ENCODE results near the gene CARTPT. TPM values are rescaled to one million over a fixed set of nuclear protein-coding genes. Genes with fewer than 3 reads are reported as not detected.
A peak's percentile ranks its signal among the peaks of the same experiment; 100 is the strongest.

CARTPT gene
- total RNA-seq, 2 donors from 2014 or later: not detected

DNA sequence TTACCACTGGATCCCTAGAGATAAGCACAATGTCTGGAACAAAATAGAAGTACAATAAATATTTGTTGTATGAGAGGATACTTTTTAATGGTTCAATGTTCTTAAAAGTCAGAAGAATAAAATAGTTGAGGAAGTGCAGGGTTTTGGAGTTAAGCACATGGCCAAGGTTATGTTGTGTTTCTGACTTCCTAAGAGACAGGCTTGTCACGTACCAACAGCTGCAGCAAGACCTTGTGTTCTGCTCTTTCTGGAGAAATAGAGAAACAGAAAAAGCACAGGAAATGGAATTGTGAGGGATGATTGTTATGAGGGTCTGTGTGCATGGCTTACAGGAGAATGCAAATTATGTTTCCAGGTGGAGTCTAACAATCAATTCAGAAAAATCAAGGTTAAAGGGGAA lies 12.9 kb downstream of the CARTPT start:
- ATAC-seq: no peak
- intact Hi-C loops (cut with DNase I): no loop called here
- DNase-seq: no peak

DNA sequence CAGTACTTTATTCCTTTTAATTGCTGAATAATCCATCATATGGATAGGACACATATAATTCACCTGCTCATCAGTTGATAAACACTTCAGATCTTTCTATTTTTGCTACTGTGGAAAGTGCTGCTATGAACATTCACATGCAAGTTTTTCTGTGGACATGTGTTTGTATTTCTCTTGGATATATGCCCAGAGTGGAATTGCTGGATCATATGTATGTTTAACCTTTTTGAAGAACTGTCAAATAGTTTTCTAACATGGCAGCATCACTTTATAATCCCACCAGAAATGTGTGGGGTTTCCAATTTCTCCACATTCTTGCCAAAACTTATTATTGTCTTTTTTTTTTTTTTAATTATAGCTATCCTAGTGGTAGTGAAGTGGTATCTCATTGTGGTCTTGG lies 15.1 kb downstream of the CARTPT start:
- no peak for ATAC-seq
- intact Hi-C loops (cut with DNase I): no loop called here

DNA sequence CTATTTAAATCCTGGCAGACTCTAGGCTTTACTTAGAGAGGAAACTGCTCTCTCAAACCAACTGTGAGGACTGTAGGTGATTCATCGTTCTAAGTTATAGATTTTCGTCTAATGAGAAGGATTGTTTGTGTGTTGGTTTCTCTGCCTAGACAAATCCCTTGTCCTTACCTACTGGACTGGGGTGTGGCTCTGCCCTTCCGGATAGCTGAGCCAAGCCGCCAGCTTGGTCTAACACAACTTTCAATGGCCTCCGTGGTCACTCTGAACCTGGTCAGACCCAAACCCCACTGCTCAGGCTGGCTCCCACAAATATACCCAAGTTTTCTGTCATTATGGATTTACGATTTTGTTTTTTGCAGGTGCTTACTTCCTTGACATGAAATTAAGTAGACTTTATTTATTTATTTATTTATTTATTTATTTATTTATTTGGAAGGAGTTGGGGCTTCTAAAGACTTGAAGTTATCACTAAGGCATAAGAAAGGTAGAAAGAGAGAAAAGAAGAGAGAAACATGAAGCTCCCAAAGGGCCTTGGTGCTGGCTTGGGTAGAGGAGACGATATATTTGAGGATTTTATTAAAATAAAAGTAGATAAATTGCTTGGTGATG lies 19.0 kb downstream of the CARTPT start:
- intact Hi-C loops (cut with DNase I): no loop called here
- DNase-seq (no peak), ATAC-seq (no peak)

More for the DNA sequence above, 15.1 kb downstream of the CARTPT start:
- no peak for DNase-seq

DNA sequence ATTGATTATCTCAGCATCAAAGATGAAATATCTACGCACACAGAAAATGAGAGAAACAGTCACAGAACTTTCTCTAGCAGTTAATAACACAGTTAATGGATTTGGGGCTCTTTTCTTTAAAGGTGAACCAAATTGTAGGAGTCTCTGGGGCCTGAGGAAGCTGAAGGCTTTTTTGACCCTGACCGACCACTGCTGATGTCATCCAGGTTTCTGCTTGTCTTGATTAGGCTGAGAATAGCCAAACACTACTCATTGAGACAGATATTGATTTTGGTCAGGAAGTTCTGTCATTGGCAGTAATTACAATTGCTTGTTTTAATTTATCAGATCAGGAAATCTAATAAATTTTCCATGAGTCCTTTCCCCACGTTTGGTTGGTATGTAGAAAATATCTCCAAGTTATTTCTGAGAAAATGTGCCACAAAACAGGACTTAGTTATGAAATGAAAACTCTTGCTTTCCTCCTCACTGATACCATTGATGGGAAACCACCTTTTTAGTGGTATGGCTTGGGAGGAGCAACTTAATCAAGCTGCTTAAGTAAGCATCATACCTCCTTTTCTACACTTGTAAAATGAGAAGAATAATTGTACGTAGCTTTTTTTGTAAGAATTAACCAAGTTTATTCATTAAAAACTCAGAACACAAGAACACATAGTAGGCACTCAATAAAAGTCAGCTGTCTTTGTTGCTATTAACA lies 19.7 kb downstream of the CARTPT start:
- intact Hi-C loops (cut with DNase I): no loop called here

DNA sequence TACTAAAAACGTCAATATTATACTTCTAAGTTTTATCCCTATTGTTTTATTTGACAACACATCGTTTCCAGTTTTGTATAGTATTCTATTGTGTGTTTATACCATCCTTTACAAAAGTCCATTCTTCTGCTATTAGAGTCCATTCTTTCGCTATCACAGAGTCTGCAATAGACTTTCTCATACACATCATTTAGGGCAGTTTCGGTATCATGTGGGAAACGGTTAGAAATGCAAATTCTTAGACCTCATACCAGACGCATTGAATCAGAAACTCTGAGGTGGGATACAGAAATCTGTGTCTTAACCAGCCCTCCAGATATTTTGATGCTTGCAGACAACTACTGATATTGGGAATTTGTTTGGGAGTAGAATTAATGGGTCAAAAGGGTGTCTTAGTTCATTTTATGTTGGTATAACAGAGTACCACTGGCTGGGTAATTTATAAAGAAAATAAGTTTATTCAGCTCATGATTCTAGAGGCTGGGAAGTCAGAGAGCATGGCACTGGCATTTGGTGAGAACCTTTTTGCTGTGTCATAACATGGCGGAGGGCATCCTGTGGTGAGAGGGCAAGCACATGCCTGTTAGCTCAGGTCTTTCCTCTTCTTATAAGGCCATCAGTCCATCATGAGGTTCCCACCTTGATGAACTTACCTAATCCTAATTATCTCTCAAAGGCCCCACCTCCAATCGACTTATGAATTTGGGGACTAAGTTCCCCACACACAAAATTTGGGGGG lies 21.1 kb downstream of the CARTPT start:
- no peak for ATAC-seq
- DNase-seq: no peak
- intact Hi-C loops (cut with DNase I): no loop called here

More for the DNA sequence above, 19.7 kb downstream of the CARTPT start:
- ATAC-seq (no peak), DNase-seq (no peak)

DNA sequence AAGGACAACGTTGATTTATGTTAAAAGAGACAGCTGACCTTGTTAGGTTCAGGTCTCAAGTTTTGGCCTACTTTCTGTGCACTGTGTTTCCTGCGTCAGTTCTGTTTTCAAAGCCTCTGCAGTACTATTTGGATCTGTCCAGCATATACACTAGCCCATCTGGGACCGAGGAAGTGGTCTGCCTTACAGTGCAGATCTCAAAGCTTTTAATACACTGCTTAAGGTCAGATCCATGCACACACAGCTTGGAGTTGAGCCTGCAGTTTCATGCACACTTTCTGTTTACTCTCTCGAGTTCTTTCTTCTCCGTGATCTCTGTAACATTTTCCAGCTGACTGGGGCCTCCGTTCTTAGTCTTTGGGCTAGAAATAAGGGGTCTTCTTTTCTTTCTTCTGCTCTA lies 24.1 kb downstream of the CARTPT start:
- DNase-seq: no peak
- intact Hi-C loops (cut with DNase I): no loop called here
- ATAC-seq: no peak

DNA sequence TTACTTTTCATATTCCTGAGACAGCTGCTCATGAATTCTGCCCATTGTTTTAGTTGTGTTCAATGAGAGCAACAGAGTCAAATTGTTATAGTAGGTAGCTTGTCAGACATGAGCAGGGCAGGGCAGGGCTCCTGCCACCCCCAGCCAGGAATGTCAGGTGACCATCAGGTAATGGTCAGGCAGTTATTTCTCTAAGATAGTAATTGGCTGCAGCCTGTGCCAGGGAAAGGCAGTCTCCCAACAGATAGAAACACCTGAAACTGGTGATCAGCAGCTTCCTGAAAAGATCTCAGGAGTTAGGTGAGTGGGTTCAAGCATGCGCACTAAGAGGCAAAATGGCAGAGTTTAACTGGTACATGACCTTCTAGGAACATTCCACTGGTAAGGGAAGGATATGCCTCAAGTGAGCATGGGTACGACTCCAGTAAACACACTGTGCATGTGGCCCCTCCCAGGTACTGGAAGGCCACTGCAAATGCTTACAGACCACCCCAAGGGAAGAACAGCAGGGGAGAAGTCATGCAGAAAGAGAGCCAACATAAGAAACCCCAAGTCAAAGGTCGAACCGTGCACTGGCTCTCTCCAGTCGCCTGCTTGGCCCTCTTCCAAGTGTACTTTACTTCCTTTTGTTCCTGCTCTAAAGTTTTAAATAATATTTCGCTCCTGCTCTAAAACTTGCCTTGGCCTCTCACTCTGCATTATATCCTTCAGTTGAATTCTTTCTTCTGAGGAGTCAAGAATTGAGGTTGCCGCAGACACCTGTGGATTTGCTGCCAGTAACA lies 25.1 kb downstream of the CARTPT start:
- DNase-seq: no peak
- intact Hi-C loops (cut with DNase I): no loop called here
- no peak for ATAC-seq

DNA sequence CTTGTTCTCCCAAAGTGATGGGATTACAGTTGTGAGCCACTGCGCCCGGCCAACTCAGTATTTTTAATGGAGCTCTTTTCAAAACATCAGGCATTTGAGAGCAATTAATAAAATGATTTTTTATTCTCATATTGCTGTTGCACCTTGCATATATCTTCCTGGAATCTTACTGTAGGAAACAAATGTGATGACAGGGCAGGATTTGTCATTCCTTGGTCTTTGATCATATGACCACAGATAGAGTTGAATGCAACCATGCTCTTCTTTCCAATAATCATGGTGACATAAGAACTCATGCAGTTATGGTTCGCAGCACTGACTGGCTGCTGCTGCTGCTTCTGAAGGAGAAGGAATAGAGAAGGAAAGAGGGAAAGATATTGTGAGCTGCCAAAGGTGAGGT lies 28.1 kb downstream of the CARTPT start:
- intact Hi-C loops (cut with DNase I): no loop called here
- ATAC-seq (no peak), DNase-seq (no peak)

DNA sequence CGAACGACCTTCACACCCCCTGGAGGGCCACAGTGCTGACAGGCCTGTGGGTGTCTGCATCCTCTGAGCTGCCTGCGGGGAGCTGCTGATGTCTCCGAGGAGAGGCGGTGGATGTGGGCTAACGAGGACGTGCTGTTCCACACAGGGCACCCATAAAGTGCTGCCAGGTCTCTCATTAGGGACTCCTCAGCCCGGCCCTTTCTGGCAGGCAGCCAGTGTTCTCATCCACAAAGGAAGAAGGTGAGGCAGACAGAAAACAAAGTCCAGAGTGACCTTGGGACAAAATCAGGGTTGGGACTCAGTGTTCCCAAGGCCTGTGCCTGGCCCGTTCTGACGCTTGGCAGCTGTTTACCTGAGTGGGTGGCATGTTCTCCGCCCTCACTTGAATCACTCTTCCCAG lies 29.3 kb downstream of the CARTPT start:
- DNase-seq (peak; percentile 56), ATAC-seq (peak; percentile 79 to 81)
- intact Hi-C loops (cut with DNase I): no loop called here

DNA sequence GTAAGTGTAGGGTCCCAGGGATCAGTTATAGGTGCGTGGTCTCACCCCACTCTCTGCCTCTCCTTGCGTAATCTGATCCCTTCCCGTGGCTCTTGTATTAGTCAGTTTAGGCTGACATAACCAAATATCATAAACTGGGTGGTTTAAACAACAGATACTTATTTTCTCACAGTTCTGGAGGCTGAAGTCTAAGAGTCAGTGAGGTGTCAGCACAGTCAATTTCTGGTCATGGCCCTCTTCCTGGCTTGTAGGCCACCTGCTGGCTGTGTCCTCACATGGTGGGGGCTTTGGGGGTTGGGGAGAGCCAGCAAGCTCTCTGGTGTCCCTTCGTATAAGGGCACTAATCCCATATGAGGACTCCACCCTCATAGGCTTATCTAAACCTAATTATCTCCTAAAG lies 32.3 kb downstream of the CARTPT start:
- no peak for ATAC-seq
- DNase-seq: no peak
- intact Hi-C loops (cut with DNase I): no loop called here

DNA sequence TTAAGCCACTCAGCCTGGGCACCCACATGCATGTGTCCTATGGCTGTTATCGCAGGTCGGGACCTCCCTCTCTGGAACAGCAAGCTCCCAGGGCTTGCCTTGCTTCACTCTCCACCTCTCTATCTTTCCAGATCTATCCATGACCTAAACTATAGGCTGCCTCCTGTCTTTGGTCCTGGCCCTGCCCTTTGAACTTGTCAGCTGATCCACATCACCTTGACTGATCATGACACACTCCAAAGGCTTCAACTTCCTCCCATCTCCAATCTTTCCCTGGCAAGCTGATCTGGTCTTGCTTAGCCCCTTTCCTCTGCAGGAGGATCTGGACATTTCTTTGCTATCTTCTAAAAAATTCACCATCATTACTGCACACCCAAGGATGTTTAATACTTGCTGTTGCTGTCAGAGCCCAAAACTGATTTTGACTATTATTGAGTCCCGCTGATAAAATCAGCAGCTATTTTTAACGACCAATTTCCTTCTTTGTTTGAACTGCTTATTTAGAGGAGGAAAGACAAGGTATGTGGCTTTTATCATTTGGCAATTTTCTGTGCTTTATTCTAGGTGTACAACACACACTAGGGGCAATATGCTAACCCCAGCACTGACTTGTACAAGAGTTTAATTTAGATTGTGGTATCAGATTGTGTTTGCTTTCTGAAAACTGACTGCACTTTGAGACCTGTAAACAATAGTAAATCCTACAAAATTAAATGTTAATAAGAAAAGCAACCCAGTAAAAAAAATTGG lies 33.5 kb downstream of the CARTPT start:
- intact Hi-C loops (cut with DNase I): no loop called here
- ATAC-seq (no peak), DNase-seq (no peak)

DNA sequence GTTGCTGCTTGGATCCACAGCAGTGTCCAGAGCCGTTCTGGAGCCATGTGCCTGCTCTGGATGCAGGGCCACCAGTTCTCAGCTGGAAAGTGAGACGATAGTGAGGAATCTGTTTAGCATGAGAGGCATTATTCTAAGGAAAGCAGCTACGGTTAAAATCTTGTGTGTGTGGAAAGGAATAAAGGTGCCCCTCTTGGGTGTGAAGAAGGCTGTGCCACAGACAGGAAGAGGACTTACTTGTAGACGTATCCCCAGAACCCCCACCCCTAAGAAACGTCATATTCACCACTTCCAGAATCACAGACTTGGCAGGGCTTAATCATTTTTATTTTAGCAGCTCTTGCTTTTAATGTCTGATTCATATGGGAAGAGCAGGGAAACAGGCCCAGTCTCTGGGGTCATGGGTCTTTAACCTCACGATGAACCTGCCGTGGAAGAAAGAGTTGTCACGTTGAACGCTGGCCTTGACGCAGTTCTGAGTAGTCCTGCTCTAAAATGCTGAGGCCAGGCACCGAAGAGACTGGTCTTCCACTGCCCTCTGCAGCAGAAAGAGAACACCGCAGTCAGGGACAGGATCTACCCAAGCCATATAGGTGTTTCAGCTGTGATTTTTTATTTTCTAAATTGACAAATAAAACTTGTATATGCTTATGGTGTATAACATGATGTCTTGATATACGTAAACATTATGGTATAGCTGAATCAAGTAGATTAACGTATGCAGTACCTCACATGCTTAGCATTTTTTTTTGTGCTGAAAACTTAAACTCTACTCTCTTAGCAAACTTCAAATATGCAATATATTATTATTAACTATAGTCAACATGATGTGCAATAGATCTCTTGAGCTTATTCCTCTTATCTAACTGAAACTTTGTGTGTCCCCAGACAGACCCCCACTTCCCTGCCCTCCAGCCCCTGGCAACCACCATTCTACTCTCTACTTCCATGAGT lies 38.8 kb downstream of the CARTPT start:
- intact Hi-C loops (cut with DNase I): loop anchor here in 1 of 2 donors (5.0 kb wide), 1 partner anchor 171 kb away; the partner anchor contains the start of gene MCCC2
- ATAC-seq: peak; percentile 98 to 100
- peak; percentile 56 for DNase-seq

DNA sequence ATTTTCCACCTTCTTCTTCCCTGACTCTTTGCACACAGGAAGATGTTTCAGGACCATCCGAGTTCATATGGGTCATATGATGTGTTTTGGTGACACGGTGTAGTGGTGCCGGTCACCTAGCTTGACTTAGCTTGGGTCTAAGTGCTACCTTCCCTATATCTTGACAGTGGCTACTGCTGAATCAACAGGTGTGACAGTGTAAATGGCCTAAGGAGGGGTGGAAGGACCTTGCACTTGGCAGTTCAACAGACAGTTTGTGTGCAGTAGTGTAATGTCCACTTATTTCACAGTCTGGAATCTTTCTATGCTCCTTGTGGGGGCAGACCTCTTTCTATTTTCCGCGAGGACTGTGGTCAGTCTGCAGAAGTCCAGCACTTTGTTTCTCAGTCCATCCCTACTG lies 43.8 kb downstream of the CARTPT start:
- no peak for DNase-seq
- intact Hi-C loops (cut with DNase I): no loop called here
- no peak for ATAC-seq

DNA sequence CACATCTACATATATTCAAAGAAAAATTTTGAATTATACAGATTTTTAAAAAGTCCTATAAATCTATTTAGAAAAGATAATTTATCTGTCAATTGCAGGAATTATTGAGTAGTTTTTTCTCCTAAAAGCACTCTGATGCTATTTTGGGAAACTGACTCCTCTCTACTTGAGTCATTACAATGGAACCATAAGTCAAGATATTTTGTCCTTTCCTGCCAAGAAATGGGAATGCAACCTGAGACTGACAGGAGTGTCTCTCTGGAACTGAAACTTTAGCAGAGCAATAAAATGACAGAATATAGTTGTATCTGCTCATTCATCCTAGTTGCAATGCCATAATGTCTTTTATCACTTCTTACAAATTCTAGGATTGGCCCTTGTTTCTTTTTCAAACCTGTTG lies 48.6 kb downstream of the CARTPT start:
- no peak for ATAC-seq
- DNase-seq: no peak
- intact Hi-C loops (cut with DNase I): no loop called here

DNA sequence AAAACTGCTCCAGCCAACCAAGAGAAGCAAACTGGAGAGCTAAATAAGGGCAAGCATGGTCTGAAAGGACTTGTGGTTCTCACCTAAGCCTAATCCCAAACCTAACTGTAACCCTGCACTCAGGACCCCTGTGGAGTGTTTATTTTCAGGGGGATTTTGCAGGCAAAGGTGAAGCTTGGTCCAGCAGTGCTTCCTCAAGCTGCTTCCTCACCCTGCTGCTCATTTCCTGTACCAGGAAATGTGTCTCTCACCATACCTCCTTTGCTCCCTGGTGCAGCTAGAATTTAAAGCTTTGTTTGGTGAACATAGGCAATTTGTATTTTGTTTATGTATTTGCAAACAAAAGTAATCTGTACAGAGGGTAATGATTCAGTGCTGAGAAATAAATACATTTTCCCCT lies 50.2 kb downstream of the CARTPT start:
- no peak for DNase-seq
- no peak for ATAC-seq
- intact Hi-C loops (cut with DNase I): no loop called here

DNA sequence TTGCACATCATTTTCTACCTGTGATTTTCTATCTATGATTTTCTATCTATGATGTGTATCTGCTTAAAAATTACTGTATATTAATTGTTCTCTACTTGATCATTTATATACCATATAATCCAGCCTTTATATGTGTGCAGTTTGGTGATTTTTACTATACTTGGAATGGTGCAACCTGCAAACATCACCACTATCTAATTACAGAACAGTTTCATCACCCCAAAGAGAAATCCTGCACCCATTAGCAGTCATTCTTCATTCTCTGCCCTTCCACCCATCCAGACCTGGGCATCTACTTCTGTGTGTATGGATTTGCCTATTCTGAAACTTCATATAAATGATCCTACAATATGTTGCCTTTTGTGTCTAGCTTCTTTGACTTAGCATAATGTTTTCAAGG lies 51.3 kb downstream of the CARTPT start:
- intact Hi-C loops (cut with DNase I): no loop called here
- DNase-seq (no peak), ATAC-seq (no peak)
